SU-DHL-6 (cell line): Measurements from ENCODE around the gene SPESP1.

Experiments
- H2AFZ ChIP-seq: fragments of 200-600 bp; sonication (generic); 2 replicates; pipeline ENCODE4 v1.6.1; 2014; ENCODE audit warnings: low read depth, mild to moderate bottlenecking, moderate library complexity, mixed read lengths, antibody characterized with exemption, low read length; ENCODE audit not compliant: severe bottlenecking
- H3F3A ChIP-seq: fragments of 200-600 bp; shearing (Covaris generic); 2 replicates; pipeline ENCODE4 v1.6.0; 2016; ENCODE audit warnings: antibody characterized with exemption, mild to moderate bottlenecking; ENCODE audit not compliant: insufficient read depth
- H3K27ac ChIP-seq: fragments of 200-600 bp; sonication (generic); 2 replicates; pipeline ENCODE4 v1.5.1; 2016; ENCODE audit warnings: low read depth, mild to moderate bottlenecking, low read length, moderate library complexity, mixed read lengths
- H3K27me3 ChIP-seq: fragments of 200-600 bp; sonication (generic), shearing (Covaris generic); 2 replicates; pipeline ENCODE4 v1.6.0; 2014; ENCODE audit warnings: mild to moderate bottlenecking, low read length
- H3K36me3 ChIP-seq: fragments of 200-600 bp; sonication (generic); 2 replicates; pipeline ENCODE4 v1.6.1; 2014; ENCODE audit warnings: mild to moderate bottlenecking, low read length, mixed read lengths
- H3K4me2 ChIP-seq: fragments of 300-600, 200-600 bp; shearing (Covaris generic), sonication (generic); 2 replicates; pipeline ENCODE4 v1.6.0; 2014; ENCODE audit warnings: low read length, low read depth, mild to moderate bottlenecking; ENCODE audit not compliant: poor library complexity, severe bottlenecking
- H3K4me3 ChIP-seq: fragments of 200-600 bp; sonication (generic); 2 replicates; pipeline ENCODE4 v1.5.1; 2014; ENCODE audit warnings: antibody characterized with exemption, low read length, mild to moderate bottlenecking, mixed read lengths; ENCODE audit not compliant: insufficient read depth, poor library complexity, severe bottlenecking
- H3K79me2 ChIP-seq: fragments of 200-600 bp; sonication (generic); 2 replicates; pipeline ENCODE4 v1.6.1; 2014; ENCODE audit warnings: mild to moderate bottlenecking, low read length, moderate library complexity; ENCODE audit not compliant: insufficient read depth
- H3K9ac ChIP-seq: fragments of 200-600 bp; sonication (generic); 2 replicates; pipeline ENCODE4 v1.7.0; 2014; ENCODE audit warnings: mild to moderate bottlenecking, low read length
- H3K9me2 ChIP-seq: fragments of 200-600 bp; sonication (generic); replicated peaks from 2 replicates; pipeline ENCODE4 v1.6.1; 2014; ENCODE audit warnings: low read length; ENCODE audit not compliant: insufficient read depth
- H3K9me3 ChIP-seq: fragments of 200-600 bp; sonication (generic); 2 replicates; pipeline ENCODE4 v1.6.1; 2014; ENCODE audit warnings: low read length, mixed read lengths; ENCODE audit not compliant: insufficient read depth
- H4K20me1 ChIP-seq: fragments of 200-600 bp; sonication (generic); 2 replicates; pipeline ENCODE4 v1.6.1; 2014; ENCODE audit warnings: low read depth, mild to moderate bottlenecking, antibody characterized with exemption, low read length, moderate library complexity, mixed read lengths
- EZH2phosphoT487 ChIP-seq: fragments of 200-600 bp; sonication (generic), shearing (Covaris generic); conservative IDR thresholded peaks from 2 replicates; pipeline ENCODE4 v1.6.1; 2018; ENCODE audit warnings: mild to moderate bottlenecking, antibody characterized with exemption, low read length, moderate library complexity, mixed read lengths
- TF ChIP-seq, protein P1 (sequence below): fragments of 200-600 bp; sonication (generic); IDR thresholded peaks from one replicate; pipeline ENCODE4 v1.5.1; 2017; ENCODE audit warnings: antibody characterized with exemption, mild to moderate bottlenecking, low read length, moderate library complexity; ENCODE audit not compliant: insufficient read depth, poor library complexity, severe bottlenecking

Gene SPESP1

DNA sequence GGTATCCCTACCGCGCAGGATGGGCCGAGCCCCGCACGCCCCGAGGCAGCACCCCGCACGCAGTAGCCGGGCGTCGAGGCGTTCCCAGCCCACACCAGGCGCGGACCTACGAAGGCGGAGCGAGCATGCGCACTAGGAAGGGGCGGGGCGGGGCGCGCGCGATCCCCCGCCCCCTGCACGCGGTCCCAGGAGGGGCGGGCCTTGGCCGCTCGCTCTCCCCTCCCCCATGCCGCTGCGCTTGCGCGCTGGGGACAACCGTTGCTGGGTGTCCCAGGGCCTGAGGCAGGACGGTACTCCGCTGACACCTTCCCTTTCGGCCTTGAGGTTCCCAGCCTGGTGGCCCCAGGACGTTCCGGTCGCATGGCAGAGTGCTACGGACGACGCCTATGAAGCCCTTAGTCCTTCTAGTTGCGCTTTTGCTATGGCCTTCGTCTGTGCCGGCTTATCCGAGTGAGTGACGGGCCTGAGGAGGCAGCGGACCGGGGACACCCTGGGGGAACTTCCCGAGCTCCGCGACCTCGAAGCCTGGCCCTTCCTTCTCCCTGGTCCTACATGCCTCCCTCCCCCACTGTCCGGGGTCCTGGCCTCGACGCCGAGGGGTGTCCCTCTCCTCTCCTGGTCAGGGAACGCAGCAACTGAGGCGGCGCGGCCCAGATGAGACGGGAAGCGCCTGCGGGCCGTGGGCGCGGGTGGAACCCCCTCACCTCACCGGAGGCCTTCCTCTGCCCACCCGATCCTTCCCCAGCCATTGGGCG is at the start of gene SPESP1:
TSS of gene SPESP1 (plus strand) at position 258 of the 755 bp plus-strand sequence. CDS start at position 387, 129 bp downstream.
- no peak within 1 kb of the TSS for H3K4me3 ChIP-seq

DNA sequence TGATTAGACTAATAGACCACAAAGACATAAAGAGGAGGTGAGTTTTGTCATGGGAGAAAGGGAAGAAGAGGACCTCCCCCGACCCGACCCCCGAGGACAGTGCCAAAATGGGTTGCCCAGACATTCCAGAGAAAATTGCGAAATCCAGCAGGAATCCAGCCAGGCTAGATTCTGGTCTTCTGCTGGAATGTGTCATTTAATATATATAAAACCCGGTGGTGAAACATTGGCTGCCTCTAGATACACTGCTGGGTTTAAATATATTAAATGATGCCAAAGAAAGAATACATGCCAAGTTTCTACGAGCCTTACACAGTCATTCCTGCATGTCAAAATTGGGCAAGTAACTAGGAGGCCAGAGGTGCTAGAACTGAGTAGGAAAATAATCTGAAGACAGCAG is 45.3 kb upstream of the SPESP1 start:
- Histone ChIP-seq H3F3A (no peaks in the 10 kb centered on the region), H2AFZ (no peak overlapping the region), H3K4me3 (no peak overlapping the region), H4K20me1 (no peaks in the 10 kb centered on the region), H3K9me3 (no peaks in the 10 kb centered on the region), H3K27me3 (no peaks in the 10 kb centered on the region), H3K4me2 (no peak overlapping the region), H3K9ac (no peak overlapping the region), H3K36me3 (no peaks in the 10 kb centered on the region), H3K79me2 (no peaks in the 10 kb centered on the region), H3K9me2 (no peaks in the 10 kb centered on the region), H3K27ac (no peak overlapping the region)
- TF ChIP-seq, protein P1, sequence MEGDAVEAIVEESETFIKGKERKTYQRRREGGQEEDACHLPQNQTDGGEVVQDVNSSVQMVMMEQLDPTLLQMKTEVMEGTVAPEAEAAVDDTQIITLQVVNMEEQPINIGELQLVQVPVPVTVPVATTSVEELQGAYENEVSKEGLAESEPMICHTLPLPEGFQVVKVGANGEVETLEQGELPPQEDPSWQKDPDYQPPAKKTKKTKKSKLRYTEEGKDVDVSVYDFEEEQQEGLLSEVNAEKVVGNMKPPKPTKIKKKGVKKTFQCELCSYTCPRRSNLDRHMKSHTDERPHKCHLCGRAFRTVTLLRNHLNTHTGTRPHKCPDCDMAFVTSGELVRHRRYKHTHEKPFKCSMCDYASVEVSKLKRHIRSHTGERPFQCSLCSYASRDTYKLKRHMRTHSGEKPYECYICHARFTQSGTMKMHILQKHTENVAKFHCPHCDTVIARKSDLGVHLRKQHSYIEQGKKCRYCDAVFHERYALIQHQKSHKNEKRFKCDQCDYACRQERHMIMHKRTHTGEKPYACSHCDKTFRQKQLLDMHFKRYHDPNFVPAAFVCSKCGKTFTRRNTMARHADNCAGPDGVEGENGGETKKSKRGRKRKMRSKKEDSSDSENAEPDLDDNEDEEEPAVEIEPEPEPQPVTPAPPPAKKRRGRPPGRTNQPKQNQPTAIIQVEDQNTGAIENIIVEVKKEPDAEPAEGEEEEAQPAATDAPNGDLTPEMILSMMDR: no peak
- TF ChIP-seq EZH2phosphoT487: no peak

More for the DNA sequence above, at the start of gene SPESP1:
- Histone ChIP-seq H3K9ac (no peak within 1 kb of the TSS), H2AFZ (no peak within 1 kb of the TSS), H4K20me1 (no peaks in the 10 kb centered on the region), H3K27me3 (no peaks in the 10 kb centered on the region), H3K79me2 (no peaks in the 10 kb centered on the region), H3K27ac (no peak within 1 kb of the TSS), H3K36me3 (no peaks in the 10 kb centered on the region), H3K4me2 (no peak within 1 kb of the TSS), H3K9me3 (no peaks in the 10 kb centered on the region), H3F3A (no peaks in the 10 kb centered on the region), H3K9me2 (no peaks in the 10 kb centered on the region)
- no peak for TF ChIP-seq EZH2phosphoT487
- TF ChIP-seq, protein P1: no peak

DNA sequence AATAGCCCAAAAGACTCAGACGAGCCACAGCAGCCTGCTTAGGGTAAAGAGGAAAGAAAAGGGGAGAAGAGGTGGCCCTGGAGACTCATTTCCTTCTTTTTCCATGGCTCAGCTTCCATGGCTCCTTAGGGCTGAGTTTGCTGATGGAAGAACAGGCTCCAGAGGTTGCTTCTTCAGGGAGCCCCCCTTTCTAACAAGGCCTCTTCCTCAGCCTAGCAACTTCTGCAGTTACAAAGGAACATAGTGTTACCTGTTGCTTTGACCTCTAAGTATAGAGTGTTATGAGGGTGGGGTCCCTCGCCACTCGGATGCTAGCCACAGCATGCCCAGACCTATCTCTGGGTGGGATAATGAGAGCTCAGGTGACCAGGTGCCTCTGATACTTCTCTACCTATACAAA is 43.2 kb upstream of the SPESP1 start:
- Histone ChIP-seq H3K9me2 (no peaks in the 10 kb centered on the region), H3K4me2 (no peak overlapping the region), H3K9me3 (no peaks in the 10 kb centered on the region), H2AFZ (no peak overlapping the region), H3K27ac (no peak overlapping the region), H3K79me2 (no peaks in the 10 kb centered on the region), H3K27me3 (no peaks in the 10 kb centered on the region), H4K20me1 (no peaks in the 10 kb centered on the region), H3K9ac (no peak overlapping the region), H3K36me3 (no peaks in the 10 kb centered on the region), H3K4me3 (no peak overlapping the region), H3F3A (no peaks in the 10 kb centered on the region)
- TF ChIP-seq, protein P1: no peak
- TF ChIP-seq EZH2phosphoT487: no peak
